ENCODE data around the gene YBX1. TPM values are rescaled to one million over a fixed set of nuclear protein-coding genes. Genes with fewer than 3 reads are reported as not detected.

The YBX1 gene
- total and polyA plus RNA-seq, 2 of the 13 experiments (the other 11 are each of a cell fraction or from before 2014, with no cell fraction given): 339 to 628 TPM

DNA sequence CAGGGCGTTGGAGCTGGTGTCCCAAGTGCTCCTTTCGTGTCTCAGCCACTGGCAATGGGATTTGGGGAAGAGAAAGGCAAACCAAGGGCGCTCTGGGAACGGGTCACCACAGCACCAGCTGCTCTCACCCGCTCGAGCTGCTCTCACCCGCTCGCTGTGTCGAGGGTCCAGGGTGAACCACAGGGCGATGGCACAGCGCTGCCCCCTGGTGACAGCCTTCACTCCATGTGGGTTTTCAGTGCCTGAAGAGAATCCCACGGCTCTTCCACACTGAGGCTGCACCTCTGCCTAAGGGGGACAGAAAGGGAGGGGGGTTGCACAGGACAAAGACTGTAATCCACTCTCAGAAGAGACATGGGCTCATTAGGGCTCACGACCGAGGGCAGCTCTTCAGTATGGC, 64.9 kb downstream of the YBX1 start:
- H3K36me3 ChIP-seq (replicated peaks in 1 of 2; ENCODE audit: control insufficient read depth in 1 of 2, insufficient read depth in 2 of 2, low read length in 2 of 2): peaks cover 20 to 47% of the 10 kb centered on the region in 2 experiments
- H4K20me1 ChIP-seq (ENCODE audit: insufficient read depth, low read length): no peaks in the 10 kb centered on the region
- ChIA-PET CTCF (ENCODE audit: low intra/inter-chr PET ratio, low total read pairs) (interaction anchor here (0.8 to 2.1 kb wide), 4 partner anchors 11 to 236 kb away, joined by 3 to 17 read pairs (median 4); no protein-coding TSS in a partner anchor), POLR2A (interaction anchor here (0.6 kb wide), 2 partner anchors 32 to 126 kb away, joined by 3 to 5 read pairs; no protein-coding TSS in a partner anchor)
- peaks cover 16% of the 10 kb centered on the region for H3K4me1 ChIP-seq (ENCODE audit: insufficient read depth, low read length)
- in situ Hi-C loops (cut with HindIII; ENCODE audit: extremely low pct_ligation_motif_present, low pct_unique_long_range_greater_than_20kb): loop anchor here (5.0 to 25.0 kb wide), 3 partner anchors 175 to 602 kb away; partner anchors contain the start of gene FOXJ3
- H3K79me2 ChIP-seq (ENCODE audit: insufficient read depth, low read length): no peaks in the 10 kb centered on the region
- H2AFZ ChIP-seq (ENCODE audit: low read length): no peak overlapping the region
- DNase-seq (ENCODE audit: low spot score) (no peak), ATAC-seq (peak; percentile 65), FAIRE-seq (no peak)
- no peaks in the 10 kb centered on the region for H3K9me3 ChIP-seq (ENCODE audit: low read length)
- WGBS (ENCODE audit: low lambda C conversion rate): 73% methylated on average over 14 of the region's 14 CpGs
- no TSS peak for BruUV-seq (replicated peaks)
- no peak overlapping the region for H3K9ac ChIP-seq (ENCODE audit: insufficient read depth, low read depth, low read length)
- intact Hi-C loops (cut with micrococcal nuclease; ENCODE audit: unreplicated experiment): loop anchor here (5.0 to 10.0 kb wide), 2 partner anchors 235 to 412 kb away; partner anchors contain the start of gene FOXJ3
- no peaks in the 10 kb centered on the region for H3K27me3 ChIP-seq (ENCODE audit: control insufficient read depth in 1 of 2, insufficient read depth in 2 of 2, low read length in 2 of 2)
- H3K27ac ChIP-seq (ENCODE audit: extremely low read length, insufficient read depth, low read length): no peak overlapping the region
- H3K4me2 ChIP-seq (ENCODE audit: low read depth, low read length): no peak overlapping the region
- H3K4me3 ChIP-seq (replicated peaks in 1 of 3; ENCODE audit: insufficient read depth in 1 of 3, low read depth in 2 of 3, low read length in 3 of 3): no peak overlapping the region
- TF ChIP-seq, protein P1, sequence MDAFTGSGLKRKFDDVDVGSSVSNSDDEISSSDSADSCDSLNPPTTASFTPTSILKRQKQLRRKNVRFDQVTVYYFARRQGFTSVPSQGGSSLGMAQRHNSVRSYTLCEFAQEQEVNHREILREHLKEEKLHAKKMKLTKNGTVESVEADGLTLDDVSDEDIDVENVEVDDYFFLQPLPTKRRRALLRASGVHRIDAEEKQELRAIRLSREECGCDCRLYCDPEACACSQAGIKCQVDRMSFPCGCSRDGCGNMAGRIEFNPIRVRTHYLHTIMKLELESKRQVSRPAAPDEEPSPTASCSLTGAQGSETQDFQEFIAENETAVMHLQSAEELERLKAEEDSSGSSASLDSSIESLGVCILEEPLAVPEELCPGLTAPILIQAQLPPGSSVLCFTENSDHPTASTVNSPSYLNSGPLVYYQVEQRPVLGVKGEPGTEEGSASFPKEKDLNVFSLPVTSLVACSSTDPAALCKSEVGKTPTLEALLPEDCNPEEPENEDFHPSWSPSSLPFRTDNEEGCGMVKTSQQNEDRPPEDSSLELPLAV (CRISPR knock-in tag; conservative IDR thresholded peaks at IDR 0.05; ENCODE audit: low read depth): no peak
- no peak for TF ChIP-seq EED (CRISPR knock-in tag; IDR thresholded peaks at IDR 0.05)
- no peak for TF ChIP-seq WIZ (CRISPR knock-in tag; IDR thresholded peaks at IDR 0.05)
- TF ChIP-seq, protein P2, sequence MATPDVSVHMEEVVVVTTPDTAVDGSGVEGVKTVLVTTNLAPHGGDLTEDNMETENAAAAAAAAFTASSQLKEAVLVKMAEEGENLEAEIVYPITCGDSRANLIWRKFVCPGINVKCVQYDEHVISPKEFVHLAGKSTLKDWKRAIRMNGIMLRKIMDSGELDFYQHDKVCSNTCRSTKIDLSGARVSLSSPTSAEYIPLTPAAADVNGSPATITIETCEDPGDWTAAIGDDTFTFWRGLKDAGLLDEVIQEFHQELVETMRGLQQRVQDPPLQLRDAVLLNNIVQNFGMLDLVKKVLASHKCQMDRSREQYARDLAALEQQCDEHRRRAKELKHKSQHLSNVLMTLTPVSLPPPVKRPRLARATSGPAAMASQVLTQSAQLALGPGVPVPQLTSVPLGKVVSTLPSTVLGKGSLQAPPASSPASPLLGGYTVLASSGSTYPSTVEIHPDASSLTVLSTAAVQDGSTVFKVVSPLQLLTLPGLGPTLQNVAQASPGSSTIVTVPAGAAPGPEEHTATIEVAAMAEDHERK (CRISPR knock-in tag; IDR thresholded peaks at IDR 0.05; ENCODE audit: low read depth): no peak
- no peak for TF ChIP-seq MATR3 (CRISPR knock-in tag; IDR thresholded peaks at IDR 0.05)
- peak; percentile 56; the same call in 1 of the 2 replicates for TF ChIP-seq NRL (CRISPR knock-in tag; IDR thresholded peaks at IDR 0.05; ENCODE audit: borderline replicate concordance)
- no peak for TF ChIP-seq EHMT2 (IDR thresholded peaks at IDR 0.05; ENCODE audit: borderline replicate concordance, low read depth, low read length)
- no peak for TF ChIP-seq ZNF468 (CRISPR knock-in tag; IDR thresholded peaks at IDR 0.05)
- no peak for TF ChIP-seq ZBTB21 (CRISPR knock-in tag; IDR thresholded peaks at IDR 0.05)
- 0 out of 2 replicates have a peak, but pooled peaks have one; percentile 9 for TF ChIP-seq ZNF891 (CRISPR knock-in tag; IDR thresholded peaks at IDR 0.05)
- no peak for TF ChIP-seq PRMT3 (CRISPR knock-in tag; IDR thresholded peaks at IDR 0.05; ENCODE audit: borderline replicate concordance, low read depth)
- TF ChIP-seq ZNF615 (CRISPR knock-in tag; IDR thresholded peaks at IDR 0.05; ENCODE audit: borderline replicate concordance): no peak
- TF ChIP-seq ZNF224 (CRISPR knock-in tag; IDR thresholded peaks at IDR 0.05): no peak
- TF ChIP-seq, protein P3, sequence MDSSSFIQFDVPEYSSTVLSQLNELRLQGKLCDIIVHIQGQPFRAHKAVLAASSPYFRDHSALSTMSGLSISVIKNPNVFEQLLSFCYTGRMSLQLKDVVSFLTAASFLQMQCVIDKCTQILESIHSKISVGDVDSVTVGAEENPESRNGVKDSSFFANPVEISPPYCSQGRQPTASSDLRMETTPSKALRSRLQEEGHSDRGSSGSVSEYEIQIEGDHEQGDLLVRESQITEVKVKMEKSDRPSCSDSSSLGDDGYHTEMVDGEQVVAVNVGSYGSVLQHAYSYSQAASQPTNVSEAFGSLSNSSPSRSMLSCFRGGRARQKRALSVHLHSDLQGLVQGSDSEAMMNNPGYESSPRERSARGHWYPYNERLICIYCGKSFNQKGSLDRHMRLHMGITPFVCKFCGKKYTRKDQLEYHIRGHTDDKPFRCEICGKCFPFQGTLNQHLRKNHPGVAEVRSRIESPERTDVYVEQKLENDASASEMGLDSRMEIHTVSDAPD (CRISPR knock-in tag; IDR thresholded peaks at IDR 0.05): no peak
- TF ChIP-seq, protein P4, sequence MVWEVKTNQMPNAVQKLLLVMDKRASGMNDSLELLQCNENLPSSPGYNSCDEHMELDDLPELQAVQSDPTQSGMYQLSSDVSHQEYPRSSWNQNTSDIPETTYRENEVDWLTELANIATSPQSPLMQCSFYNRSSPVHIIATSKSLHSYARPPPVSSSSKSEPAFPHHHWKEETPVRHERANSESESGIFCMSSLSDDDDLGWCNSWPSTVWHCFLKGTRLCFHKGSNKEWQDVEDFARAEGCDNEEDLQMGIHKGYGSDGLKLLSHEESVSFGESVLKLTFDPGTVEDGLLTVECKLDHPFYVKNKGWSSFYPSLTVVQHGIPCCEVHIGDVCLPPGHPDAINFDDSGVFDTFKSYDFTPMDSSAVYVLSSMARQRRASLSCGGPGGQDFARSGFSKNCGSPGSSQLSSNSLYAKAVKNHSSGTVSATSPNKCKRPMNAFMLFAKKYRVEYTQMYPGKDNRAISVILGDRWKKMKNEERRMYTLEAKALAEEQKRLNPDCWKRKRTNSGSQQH (CRISPR knock-in tag; IDR thresholded peaks at IDR 0.05; ENCODE audit: low read depth): no peak
- no peak for TF ChIP-seq ERF (CRISPR knock-in tag; IDR thresholded peaks at IDR 0.05)
- TF ChIP-seq ZNF3 (CRISPR knock-in tag; IDR thresholded peaks at IDR 0.05): no peak
- no peak for TF ChIP-seq ZNF567 (CRISPR knock-in tag; IDR thresholded peaks at IDR 0.05; ENCODE audit: borderline replicate concordance)
- TF ChIP-seq ZNF7 (CRISPR knock-in tag; IDR thresholded peaks at IDR 0.05): no peak
- no peak for TF ChIP-seq ZMAT3 (CRISPR knock-in tag; conservative IDR thresholded peaks at IDR 0.05)
- no peak for TF ChIP-seq ZNF235 (CRISPR knock-in tag; IDR thresholded peaks at IDR 0.05; ENCODE audit: borderline replicate concordance)

Measured in HepG2 (cell line).